ENCODE measurements around the gene ATXN1. TPM values are rescaled to one million over a fixed set of nuclear protein-coding genes. Genes with fewer than 3 reads are reported as not detected.

Gene ATXN1
- total and polyA plus RNA-seq, 2 of the 13 experiments (the other 11 are each of a cell fraction or from before 2014, with no cell fraction given) = 20.7 to 39.5 TPM

GRCh38 chr6:16539086-16539931 lies 222.0 kb downstream of the ATXN1 start (continued):
- TF ChIP-seq MED13 (CRISPR knock-in tag; IDR thresholded peaks at IDR 0.05) = no peak
- no peak for TF ChIP-seq GFI1 (CRISPR knock-in tag; IDR thresholded peaks at IDR 0.05; ENCODE audit: borderline replicate concordance)
- no peak for TF ChIP-seq ZNF597 (CRISPR knock-in tag; IDR thresholded peaks at IDR 0.05)
- 0 out of 2 replicates have a peak, but pooled peaks have one; percentile 37 for TF ChIP-seq ZNF33A (CRISPR knock-in tag; IDR thresholded peaks at IDR 0.05; ENCODE audit: borderline replicate concordance)
- TF ChIP-seq ZNF180 (CRISPR knock-in tag; IDR thresholded peaks at IDR 0.05; ENCODE audit: borderline replicate concordance, low read depth) = no peak
- TF ChIP-seq MAX (IDR thresholded peaks at IDR 0.05) = peak; percentile 29; the same call in 1 of the 2 replicates
- TF ChIP-seq KAT2B (IDR thresholded peaks at IDR 0.05; ENCODE audit: borderline replicate concordance, low read depth, low read length) = peak; percentile 85
- TF ChIP-seq HOMEZ (CRISPR knock-in tag; IDR thresholded peaks at IDR 0.05; ENCODE audit: low read depth) = peak; percentile 94
- TF ChIP-seq ATF5 (CRISPR knock-in tag; IDR thresholded peaks at IDR 0.05; ENCODE audit: low read depth) = no peak
- TF ChIP-seq HMGXB4 (CRISPR knock-in tag; IDR thresholded peaks at IDR 0.05; ENCODE audit: borderline replicate concordance in 1 of 2, low read depth in 1 of 2) = peak in 1 of 2 experiments; percentile 72; a peak in 1 of 4 replicates
- TF ChIP-seq ZGPAT (CRISPR knock-in tag; IDR thresholded peaks at IDR 0.05) = peak; percentile 88
- 0 out of 2 replicates have a peak, but pooled peaks have one; percentile 77 for TF ChIP-seq ZFP1 (CRISPR knock-in tag; IDR thresholded peaks at IDR 0.05)
- TF ChIP-seq HOXA9 (CRISPR knock-in tag; IDR thresholded peaks at IDR 0.05; ENCODE audit: borderline replicate concordance) = no peak
- no peak for TF ChIP-seq YEATS4 (CRISPR knock-in tag; IDR thresholded peaks at IDR 0.05; ENCODE audit: borderline replicate concordance)
- no peak for TF ChIP-seq KDM5B (CRISPR knock-in tag; IDR thresholded peaks at IDR 0.05; ENCODE audit: borderline replicate concordance)
- TF ChIP-seq GMEB2 (CRISPR knock-in tag; IDR thresholded peaks at IDR 0.05; ENCODE audit: low read depth) = peak; percentile 33; the same call in 1 of the 2 replicates
- TF ChIP-seq TP53 (CRISPR knock-in tag; conservative IDR thresholded peaks at IDR 0.05) = no peak
- 0 out of 4 replicates have a peak, but pooled peaks of 1 of the 2 experiments have one; percentile 12 for TF ChIP-seq NR2F1 (CRISPR knock-in tag; IDR thresholded peaks at IDR 0.05)
